HuH-7 (cell line): ENCODE results near the gene MED4.

Experiments
- DNase-seq: peaks from one replicate; pipeline ENCODE4 v3.0.0; 2011; ENCODE audit warnings: low spot score

The MED4 gene

GRCh38 chr13:48037346-48038173 is 57.3 kb downstream of the MED4 start, which contains the start of gene NUDT15:
TSS of gene NUDT15 (plus strand) at chr13:48037726. CDS start at chr13:48037747, 21 bp downstream.
- DNase-seq, result peak; percentile 90

- DNase-seq, result no peak
Observed at GRCh38 chr13:48029859-48030258, 65.0 kb downstream of the MED4 start.

- DNase-seq, result no peak
Observed at GRCh38 chr13:48028066-48028465, 66.8 kb downstream of the MED4 start.
